Thyroid gland (tissue), 4 donors: ENCODE results near the gene AQP5.

ENCODE experiments used
- POLR2A ChIP-seq, 2 donors: fragments of 450-650 bp; IDR thresholded peaks; one replicate each; pipeline ENCODE4 v1.6.1; 2017; ENCODE audit warnings: antibody characterized with exemption in 2 of 2, mild to moderate bottlenecking in 2 of 2, moderate library complexity in 1 of 2
- TF ChIP-seq, protein P1 (sequence below), 6 experiments: fragments of 200-600 bp in 3 of 6; fragments of 450-650 bp in 3 of 6; sonication (generic) in 3 of 6; IDR thresholded peaks; one replicate each; pipeline ENCODE4 v1.5.1; 2016 to 2019; ENCODE audit warnings: antibody characterized with exemption in 6 of 6, mild to moderate bottlenecking in 2 of 6, inconsistent platforms in 1 of 6, moderate library complexity in 1 of 6

DNA sequence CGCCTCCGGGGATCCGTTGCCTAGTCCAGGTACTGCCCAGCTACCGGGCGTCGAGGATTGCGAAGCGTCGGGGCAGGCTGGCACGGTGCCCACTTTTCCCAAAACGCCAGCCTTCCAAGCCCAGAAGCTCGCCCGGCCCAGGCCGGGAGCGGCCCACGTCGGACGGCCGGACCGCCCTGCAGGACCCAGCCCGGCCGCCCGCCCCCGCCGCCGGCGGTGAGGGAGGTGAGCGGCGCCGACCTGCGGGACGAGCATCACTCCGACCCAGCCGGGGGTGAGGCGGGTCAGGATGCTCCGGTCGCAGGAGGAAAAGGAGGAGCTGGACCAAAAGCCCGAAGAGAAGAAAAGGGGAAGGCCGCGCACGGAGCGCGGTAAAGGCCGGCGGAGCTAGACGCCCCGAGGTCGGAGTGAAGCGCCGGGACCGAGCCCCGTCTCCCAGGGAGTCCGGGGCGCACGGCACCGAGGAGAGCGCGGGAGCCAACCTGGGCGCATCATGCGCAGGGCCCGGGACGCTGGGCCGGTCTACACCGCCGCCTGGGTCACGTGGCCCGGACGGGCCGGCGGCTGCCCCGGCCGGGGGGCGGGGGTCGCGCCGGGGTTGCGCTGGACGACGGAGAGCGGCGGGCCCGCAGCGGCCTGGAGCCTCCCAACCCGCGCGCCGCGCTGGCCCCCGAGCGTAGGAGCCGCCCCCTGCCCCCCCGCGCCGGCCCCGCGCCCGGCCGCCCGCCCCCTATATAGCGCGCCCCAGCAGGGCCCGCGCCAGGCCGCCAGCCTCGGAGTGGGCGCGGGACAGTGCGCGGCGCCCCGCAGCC is at the start of gene AQP5:
- no peak for TF ChIP-seq POLR2A (IDR thresholded peaks at IDR 0.05)
- TF ChIP-seq, protein P1, sequence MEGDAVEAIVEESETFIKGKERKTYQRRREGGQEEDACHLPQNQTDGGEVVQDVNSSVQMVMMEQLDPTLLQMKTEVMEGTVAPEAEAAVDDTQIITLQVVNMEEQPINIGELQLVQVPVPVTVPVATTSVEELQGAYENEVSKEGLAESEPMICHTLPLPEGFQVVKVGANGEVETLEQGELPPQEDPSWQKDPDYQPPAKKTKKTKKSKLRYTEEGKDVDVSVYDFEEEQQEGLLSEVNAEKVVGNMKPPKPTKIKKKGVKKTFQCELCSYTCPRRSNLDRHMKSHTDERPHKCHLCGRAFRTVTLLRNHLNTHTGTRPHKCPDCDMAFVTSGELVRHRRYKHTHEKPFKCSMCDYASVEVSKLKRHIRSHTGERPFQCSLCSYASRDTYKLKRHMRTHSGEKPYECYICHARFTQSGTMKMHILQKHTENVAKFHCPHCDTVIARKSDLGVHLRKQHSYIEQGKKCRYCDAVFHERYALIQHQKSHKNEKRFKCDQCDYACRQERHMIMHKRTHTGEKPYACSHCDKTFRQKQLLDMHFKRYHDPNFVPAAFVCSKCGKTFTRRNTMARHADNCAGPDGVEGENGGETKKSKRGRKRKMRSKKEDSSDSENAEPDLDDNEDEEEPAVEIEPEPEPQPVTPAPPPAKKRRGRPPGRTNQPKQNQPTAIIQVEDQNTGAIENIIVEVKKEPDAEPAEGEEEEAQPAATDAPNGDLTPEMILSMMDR (IDR thresholded peaks at IDR 0.05), result no peak
